T47D (cell line): ENCODE data around the gene C17orf113.
A peak's percentile ranks its signal among the peaks of the same experiment; 100 is the strongest.
"Not testable (repeated sequence)": the region's sequence is repeated elsewhere in the genome, so short reads cannot be mapped to it uniquely, and the experiment has no call there.

Experiments
- DNase-seq, 2 experiments: peaks; one replicate each; pipeline versions ENCODE4 v3.0.0 to v3.0.0-alpha.2; 2011 to 2012; ENCODE audit warnings: low read depth in 1 of 2, low spot score in 1 of 2
- JUND ChIP-seq: IDR thresholded peaks from 2 replicates; pipeline ENCODE4 v1.6.1; 2012; ENCODE audit warnings: low read depth
- in situ Hi-C: cut with HindIII; loops from 2 replicates; pipeline ENCODE4 v1.10.0; 2016; ENCODE audit warnings: low sequenced_read_pairs, low pct_unique_long_range_greater_than_20kb

Gene C17orf113

GRCh38 chr17:42010898-42011516 lies 39.4 kb downstream of the C17orf113 start:
- no peak for TF ChIP-seq JUND
- peak in 1 of 2 experiments; percentile 74 for DNase-seq
- in situ Hi-C loops: no loop called here

GRCh38 chr17:42010266-42010680 lies 40.1 kb downstream of the C17orf113 start:
- DNase-seq, in situ Hi-C loops: not testable (repeated sequence)

- DNase-seq: peak in 1 of 2 experiments; percentile 55
- in situ Hi-C loops: no loop called here
- no peak for TF ChIP-seq JUND
Measured at GRCh38 chr17:42009170-42009569, 41.2 kb downstream of the C17orf113 start.

GRCh38 chr17:42005166-42005565 lies 45.2 kb downstream of the C17orf113 start:
- TF ChIP-seq JUND: no peak
- in situ Hi-C loops: no loop called here
- DNase-seq: no peak

GRCh38 chr17:42002792-42003301 lies 47.6 kb downstream of the C17orf113 start:
- in situ Hi-C loops: no loop called here
- no peak for TF ChIP-seq JUND
- no peak for DNase-seq

- no peak for DNase-seq
- in situ Hi-C loops: no loop called here
- no peak for TF ChIP-seq JUND
Measured at GRCh38 chr17:42002175-42002791, 48.1 kb downstream of the C17orf113 start.

GRCh38 chr17:42001729-42002128 lies 48.7 kb downstream of the C17orf113 start:
- TF ChIP-seq JUND: no peak
- DNase-seq: no peak
- in situ Hi-C loops: no loop called here

GRCh38 chr17:42000413-42001133 lies 49.8 kb downstream of the C17orf113 start:
- in situ Hi-C loops: no loop called here
- TF ChIP-seq JUND: no peak
- DNase-seq: no peak

GRCh38 chr17:41998497-41998896 lies 51.9 kb downstream of the C17orf113 start:
- no peak for DNase-seq
- TF ChIP-seq JUND: no peak
- in situ Hi-C loops: no loop called here

GRCh38 chr17:41996855-41997164 lies 53.6 kb downstream of the C17orf113 start:
- no peak for DNase-seq
- in situ Hi-C loops: no loop called here
- no peak for TF ChIP-seq JUND

- TF ChIP-seq JUND: no peak
- in situ Hi-C loops: no loop called here
- no peak for DNase-seq
Measured at GRCh38 chr17:41992576-41992975, 57.8 kb downstream of the C17orf113 start.

- DNase-seq: no peak
- TF ChIP-seq JUND: no peak
- in situ Hi-C loops: no loop called here
Measured at GRCh38 chr17:41989702-41990419, 60.5 kb downstream of the C17orf113 start.

- no peak for DNase-seq
- no peak for TF ChIP-seq JUND
- in situ Hi-C loops: no loop called here
Measured at GRCh38 chr17:41988418-41988817, 62.0 kb downstream of the C17orf113 start.
